Stimulated activated CD4-positive, alpha-beta T cell treated with anti-CD3 and anti-CD28 coated beads, Interleukin-12 subunit alpha, Interleukin-12 subunit beta, amount 100 ng/mL, for 48 hours (primary cell): ENCODE measurements around the gene TSPAN32.
A peak's percentile ranks its signal among the peaks of the same experiment; 100 is the strongest.

Experiments used
- DNase-seq, 3 donors: peaks; one replicate each; pipeline ENCODE4 v3.0.0-alpha.2; 2020; ENCODE audit warnings: low read depth in 2 of 3, low spot score in 1 of 3

Gene TSPAN32

GRCh38 chr11:2266586-2267305 lies 35.1 kb upstream of the TSPAN32 start:
- DNase-seq = no peak

DNA sequence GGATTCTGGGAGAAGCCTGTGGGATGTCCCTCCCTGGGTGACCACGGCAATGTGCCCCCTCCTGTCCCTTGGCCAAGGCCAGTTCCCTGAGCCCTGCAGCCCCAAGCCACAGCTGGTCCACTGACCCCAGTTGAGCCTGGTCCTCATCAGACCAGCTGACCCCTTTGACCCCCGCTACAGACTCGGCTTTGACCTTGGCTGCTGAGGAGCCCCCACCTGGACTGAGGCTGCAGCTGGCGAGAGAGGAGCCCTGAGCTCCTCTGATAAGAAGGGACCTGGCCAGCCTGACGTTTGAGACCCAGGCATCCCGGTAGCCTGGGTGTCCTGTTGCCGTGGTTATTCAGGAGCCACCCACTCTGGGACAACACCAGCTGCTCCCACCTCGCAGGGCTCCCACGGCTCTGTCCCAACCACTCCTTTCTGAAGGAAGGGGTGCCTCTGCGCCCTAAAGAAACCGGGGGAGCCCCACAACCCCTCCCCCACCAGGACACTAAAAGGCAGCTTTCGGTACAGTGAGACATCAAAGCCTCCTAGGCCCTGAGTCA lies 34.4 kb upstream of the TSPAN32 start:
- no peak for DNase-seq

DNA sequence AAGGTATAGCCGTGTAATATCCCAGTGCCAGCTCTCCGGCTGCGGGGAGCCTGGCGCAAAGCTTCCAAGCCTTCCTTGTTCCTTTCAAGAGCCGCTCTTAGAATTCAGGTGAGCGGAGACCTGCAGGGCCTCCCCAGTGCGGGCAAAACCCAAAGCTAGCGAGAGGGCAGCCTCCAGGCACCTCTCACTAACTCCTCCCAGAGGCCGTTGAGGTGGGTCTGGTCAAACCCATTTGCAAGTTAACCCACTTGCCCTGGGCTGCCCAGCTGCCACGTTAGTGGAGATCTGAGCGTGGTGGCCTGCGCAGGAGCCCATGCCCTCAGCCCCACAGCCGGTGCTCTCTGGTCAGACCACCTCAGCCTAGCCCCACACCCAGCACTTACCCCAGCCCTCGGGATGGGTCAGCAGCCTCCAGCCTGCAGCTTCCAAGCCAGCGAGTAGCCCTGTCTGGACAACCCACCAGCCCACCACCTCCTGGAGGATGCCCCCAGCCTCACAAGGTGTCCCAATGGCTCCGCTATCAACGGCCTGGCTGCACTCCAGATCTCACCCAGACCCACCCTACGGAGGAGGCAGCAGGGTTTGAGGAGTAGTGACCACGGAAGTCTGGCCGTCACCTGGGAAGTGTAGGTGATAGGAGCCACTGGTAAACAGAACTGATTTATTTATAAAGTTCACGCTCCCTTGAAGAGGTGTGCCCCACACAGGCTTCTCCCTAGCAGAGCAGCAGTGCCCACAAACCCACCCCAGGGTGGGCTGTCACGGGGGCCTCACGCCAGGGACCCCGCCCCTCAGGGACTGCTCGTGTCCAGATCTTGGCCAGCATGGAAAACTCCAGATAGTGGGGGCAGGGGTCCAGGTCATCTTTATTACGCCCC lies 33.7 kb upstream of the TSPAN32 start:
- DNase-seq = no peak

GRCh38 chr11:2268729-2269600 lies 32.8 kb upstream of the TSPAN32 start:
- DNase-seq = peak; percentile 63 to 80 (median 69)

DNA sequence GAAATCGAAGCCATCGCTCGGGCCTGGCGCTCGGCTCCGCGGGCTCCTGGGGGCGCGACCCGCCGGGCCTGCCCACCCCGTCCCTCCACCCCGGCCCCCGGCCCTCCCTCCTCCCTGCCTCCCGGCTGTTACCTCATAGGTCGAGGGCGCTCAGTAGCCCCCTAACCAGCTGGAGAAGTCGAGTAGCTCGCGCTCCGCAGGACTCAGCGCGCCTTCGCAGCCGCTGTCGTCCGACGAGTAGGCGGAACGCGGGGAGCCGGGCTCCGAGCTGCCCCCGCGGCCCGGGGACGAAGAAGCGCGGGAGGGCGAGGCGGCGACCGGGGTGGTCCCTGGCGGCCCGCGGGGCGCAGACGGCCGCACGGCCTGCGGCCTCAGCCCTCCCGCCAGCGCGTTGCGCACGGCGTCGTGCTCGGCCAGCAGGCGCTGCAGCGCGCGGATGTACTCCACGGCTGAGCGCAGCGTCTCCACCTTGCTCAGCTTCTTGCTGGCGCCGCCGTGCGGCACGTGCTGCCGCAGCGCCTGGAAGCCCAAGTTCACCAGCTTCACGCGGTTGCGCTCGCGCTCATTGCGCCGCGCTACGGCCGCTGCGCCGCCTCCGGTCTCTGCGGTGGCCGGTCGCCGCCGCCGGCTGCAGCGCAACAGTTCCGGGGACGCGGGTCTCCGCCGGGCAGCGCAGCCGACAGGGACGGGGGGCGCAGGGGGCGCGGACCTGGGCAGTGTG lies 32.1 kb upstream of the TSPAN32 start:
- DNase-seq = no peak

GRCh38 chr11:2270322-2271076 lies 31.3 kb upstream of the TSPAN32 start, which contains the start of gene ASCL2:
Gene ASCL2, minus strand, starts transcription at chr11:2270588. Its CDS starts 256 bp downstream, at chr11:2270332.
- DNase-seq = no peak

DNA sequence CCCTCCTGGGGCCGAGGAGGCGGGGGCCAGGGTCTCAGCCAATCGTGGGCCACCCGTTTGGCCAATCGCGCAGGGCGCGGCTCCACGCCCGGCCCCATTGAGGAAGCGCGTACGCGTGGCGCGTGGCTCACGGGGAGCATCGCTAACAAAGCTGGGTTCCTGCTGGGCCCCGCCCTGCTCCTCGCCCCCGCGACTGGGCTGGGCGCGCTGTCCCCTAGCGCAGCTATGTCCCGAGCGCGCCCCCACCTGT lies 30.8 kb upstream of the TSPAN32 start:
- no peak for DNase-seq

GRCh38 chr11:2271327-2272227 lies 30.2 kb upstream of the TSPAN32 start:
- DNase-seq = no peak

DNA sequence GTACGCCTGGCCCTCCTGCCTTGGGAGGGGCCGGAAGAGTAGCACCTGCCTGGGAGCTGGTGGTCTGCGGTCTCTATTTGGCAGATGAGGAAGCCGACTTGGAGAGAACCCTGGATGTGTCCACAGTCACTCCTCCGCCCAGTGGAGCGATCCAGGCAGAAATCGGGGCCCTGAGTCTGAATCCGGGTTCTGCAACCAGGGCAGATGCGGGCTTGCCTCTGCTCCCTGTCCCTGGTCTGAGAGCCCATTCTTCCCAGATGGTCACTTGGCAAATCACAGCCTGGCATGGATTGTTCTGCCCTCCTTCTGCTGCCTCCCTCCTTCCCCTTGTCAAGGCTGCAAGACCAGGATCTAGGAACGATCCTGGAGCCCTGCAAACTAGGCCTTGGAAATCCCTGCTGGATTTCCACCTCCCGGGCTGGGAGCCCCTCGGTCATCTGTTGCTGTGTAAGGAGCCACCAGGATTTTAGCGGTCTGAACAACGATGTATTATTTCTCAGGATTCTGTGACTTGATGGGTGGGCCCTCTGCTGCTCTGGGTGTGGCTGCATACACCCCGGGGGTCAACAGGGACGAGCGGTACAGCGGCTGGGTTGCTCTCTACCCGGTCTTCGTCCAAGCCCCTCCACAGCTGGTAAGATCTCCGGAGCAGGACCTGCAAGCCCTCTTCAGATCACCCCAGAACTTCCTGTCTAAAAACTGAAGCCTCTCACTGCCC lies 29.4 kb upstream of the TSPAN32 start:
- DNase-seq = no peak

- DNase-seq = no peak
These were observed 28.9 kb upstream of the TSPAN32 start for GRCh38 chr11:2272946-2273280.

- no peak for DNase-seq
These were observed 28.5 kb upstream of the TSPAN32 start for GRCh38 chr11:2273311-2273710.

DNA sequence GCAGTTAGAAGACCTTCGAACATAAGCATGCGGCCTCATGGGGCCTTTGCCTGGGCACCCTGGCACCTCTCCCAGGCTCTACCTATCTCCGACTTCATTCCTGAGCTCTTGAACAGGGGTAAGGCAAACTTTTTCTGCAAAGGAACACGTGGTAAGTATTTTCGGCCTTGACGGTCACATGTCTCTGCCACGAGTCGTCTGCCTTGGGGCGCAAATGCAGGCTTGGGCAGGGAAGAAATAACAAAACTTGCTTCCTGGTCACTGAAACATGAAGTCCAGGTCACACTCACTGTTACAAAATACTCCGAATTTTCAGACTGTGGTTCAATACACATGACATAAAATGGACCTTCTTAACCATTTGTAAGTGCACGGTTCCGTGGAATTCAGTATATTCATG lies 28.0 kb upstream of the TSPAN32 start:
- DNase-seq = no peak

- DNase-seq = no peak
These were observed 26.2 kb upstream of the TSPAN32 start for GRCh38 chr11:2275334-2276279.

- DNase-seq = no peak
These were observed 25.4 kb upstream of the TSPAN32 start for GRCh38 chr11:2276280-2277007.

DNA sequence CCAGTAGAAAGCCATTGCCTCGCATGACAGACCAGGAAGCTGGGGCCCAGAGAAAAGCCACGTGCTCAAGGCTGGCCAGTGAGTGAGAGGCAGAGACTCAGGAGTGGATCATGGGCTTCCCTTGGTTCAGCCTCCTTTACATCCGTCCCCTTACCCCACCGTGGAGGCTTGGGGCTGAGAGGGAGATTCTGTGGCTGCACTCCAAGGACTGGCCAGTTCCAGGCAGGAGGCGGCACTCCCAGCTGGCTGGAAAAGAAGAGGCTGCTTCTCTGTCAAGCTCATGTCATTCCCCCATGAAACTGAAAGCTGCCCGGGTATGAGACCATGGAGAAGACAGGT lies 24.8 kb upstream of the TSPAN32 start:
- no peak for DNase-seq

DNA sequence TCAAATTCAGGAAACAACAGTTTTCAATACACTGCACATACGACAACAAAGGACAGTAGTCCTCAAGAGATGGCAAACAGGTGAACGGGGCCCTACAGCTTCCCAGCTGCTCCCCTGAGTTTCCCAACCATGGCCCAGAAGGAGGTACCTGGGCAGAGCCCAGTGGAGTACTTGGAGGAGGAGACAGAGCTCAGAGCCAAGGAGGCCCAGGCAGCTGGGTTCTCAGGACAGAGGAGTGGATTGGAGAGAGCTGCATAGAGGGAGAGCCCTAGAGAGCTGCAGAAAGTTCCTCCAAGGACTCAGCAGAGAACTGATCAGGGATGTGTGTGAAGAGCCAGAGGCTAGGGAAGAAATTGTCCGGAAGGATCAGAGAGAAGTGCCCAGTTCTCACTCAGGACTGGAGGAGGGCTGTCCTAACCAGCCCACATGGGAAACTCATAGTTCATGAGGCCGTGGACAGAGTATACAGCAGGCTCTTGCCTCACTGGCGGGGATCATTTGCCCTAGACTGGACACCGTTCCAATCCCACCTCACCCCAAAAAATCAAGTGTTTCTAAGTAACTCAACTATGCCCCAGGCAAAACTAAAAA lies 23.8 kb upstream of the TSPAN32 start:
- no peak for DNase-seq
